ENCODE results near the gene FAM107B.

GRCh38 chr10:14510346-14510745 is 264.4 kb downstream of the FAM107B start:
- TF ChIP-seq CTCF (IDR thresholded peaks at IDR 0.05): no peak
- no peak for TF ChIP-seq POLR2A (IDR thresholded peaks at IDR 0.05)

All from heart left ventricle (tissue), 13 donors.